Stimulated activated CD8-positive, alpha-beta memory T cell treated with anti-CD3 and anti-CD28 coated beads, Interleukin-7, amount 100 ng/mL, for 4 hours (primary cell): ENCODE measurements around the gene ATXN1.
"Not testable (repeated sequence)": the region's sequence is repeated elsewhere in the genome, so short reads cannot be mapped to it uniquely, and the experiment has no call there.

Experiments used
- DNase-seq, 2 donors: peaks; one replicate each; pipeline ENCODE4 v3.0.0-alpha.2; 2020; ENCODE audit warnings: low read depth in 2 of 2

Gene ATXN1

GRCh38 chr6:16278048-16278724 is 483.1 kb downstream of the ATXN1 start:
- DNase-seq = no peak

- DNase-seq = no peak
These were observed 483.9 kb downstream of the ATXN1 start for GRCh38 chr6:16277101-16277981.

GRCh38 chr6:16274885-16275589 is 486.2 kb downstream of the ATXN1 start:
- DNase-seq = no peak

GRCh38 chr6:16274483-16274882 is 486.8 kb downstream of the ATXN1 start:
- DNase-seq = no peak

GRCh38 chr6:16273256-16273655 is 488.0 kb downstream of the ATXN1 start:
- DNase-seq = no peak

GRCh38 chr6:16272201-16272600 is 489.1 kb downstream of the ATXN1 start:
- DNase-seq = no peak

DNA sequence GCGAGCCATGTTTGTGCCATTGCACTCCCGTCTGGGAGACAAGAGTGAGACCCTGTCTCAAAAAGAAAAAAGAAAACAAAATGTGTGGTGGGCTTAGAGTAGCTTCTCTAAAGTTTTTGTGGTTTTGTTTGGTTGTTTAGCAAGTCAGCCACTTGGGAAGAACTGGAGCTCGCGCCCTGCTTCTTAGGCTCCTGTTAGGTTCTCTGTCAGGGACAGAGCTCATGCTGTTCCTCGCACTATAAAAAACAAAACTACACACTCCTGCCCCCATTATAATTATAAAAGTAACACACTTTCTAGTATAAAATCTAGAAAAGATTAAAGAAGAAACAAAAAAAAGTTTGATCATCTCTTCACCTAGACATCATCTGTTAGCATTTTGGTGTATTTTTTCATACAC is 489.8 kb downstream of the ATXN1 start:
- no peak for DNase-seq

- DNase-seq = no peak
These were observed 491.0 kb downstream of the ATXN1 start for GRCh38 chr6:16270178-16270794.

GRCh38 chr6:16269442-16270070 is 491.7 kb downstream of the ATXN1 start:
- not testable (repeated sequence) for DNase-seq

GRCh38 chr6:16267428-16268263 is 493.6 kb downstream of the ATXN1 start:
- no peak for DNase-seq

DNA sequence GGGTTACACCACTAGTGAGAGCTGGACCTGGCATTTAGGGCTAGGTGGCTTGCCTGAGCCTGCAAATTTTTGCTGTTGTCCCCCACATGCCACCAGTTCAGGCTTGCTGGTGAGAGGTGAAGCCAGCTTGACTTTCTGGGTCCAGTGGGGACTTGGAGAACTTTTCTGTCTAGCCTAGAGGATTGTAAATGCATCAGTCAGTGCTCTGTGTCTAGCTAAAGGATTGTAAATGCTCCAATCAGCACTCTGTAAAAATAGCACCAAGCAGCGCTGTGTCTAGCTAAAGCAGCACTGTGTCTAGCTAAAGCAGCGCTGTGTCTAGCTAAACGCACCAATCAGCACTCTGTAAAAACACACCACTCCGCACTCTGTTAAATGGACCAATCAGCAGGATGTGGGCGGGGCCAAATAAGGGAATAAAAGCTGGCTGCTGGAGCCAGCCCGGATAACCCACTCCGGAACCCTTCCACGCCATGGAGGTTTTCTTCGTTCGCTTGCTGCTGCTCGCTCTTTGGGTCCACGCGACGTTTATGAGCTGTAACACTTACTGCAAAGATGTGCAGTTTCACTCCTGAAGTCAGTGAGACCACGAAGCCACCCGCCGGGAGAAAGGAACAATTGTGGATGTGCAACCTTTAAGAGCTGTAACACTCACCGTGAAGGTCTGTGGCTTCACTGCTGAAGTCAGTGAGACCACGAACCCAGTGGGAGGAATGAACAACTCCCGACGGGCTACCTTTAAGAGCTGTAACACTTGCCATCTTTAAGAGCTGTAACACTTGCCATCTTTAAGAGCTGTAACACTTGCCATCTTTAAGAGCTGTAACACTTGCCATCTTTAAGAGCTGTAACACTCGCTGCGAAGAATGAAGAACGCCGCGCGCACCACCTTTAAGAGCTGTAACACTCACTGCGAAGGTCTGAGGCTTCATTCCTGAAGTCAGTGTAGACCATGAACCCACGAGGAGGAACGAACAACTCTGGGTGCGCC is 495.6 kb downstream of the ATXN1 start:
- no peak for DNase-seq

- DNase-seq = no peak
These were observed 496.5 kb downstream of the ATXN1 start for GRCh38 chr6:16264785-16265184.

DNA sequence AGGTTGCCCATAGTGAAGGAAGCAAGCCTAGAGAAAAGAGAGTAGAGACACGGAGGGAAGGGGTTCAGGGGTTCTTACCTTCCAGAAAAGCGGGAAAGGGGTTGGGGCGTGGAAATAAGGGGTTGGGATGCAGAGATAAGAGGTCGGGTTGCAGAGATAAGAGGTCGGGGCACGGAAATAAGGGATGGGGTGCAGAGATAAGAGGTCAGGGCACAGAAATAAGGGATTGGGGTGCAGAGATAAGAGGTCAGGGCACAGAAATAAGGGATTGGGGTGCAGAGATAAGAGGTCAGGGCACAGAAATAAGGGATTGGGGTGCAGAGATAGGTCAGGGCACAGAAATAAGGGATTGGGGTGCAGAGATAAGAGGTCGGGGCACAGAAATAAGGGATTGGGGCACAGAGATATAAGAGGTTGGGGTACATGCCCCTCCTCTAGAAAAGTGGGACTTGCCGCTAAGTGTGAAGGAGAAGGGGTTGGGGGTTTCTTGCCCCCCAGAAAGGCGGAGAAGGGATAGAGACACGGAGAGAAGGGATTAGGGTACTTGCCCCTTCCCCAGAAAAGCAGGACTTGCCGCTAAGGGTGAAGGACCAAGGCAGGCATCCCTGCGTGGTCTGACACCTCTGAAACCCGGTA is 497.7 kb downstream of the ATXN1 start:
- DNase-seq = not testable (repeated sequence)

DNA sequence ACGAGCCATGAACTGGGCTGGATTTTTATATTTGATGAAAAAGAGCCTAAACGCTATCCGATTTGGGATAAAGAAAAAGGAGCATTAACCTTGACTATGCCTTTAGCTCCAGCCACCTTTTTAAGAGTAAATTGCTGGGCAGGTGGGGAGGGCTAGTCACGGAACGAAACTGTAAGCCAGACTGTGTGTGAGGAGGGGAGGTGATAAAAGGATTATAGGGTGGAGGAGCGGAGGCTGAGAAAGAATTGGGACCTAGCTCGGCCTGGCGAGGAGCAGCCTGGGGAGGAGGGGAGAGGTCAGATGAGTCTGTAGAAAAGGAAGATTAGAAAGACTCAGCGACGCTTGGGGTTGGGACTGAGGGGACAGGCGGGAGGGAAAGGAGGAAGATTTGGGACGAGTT is 498.5 kb downstream of the ATXN1 start:
- not testable (repeated sequence) for DNase-seq

DNA sequence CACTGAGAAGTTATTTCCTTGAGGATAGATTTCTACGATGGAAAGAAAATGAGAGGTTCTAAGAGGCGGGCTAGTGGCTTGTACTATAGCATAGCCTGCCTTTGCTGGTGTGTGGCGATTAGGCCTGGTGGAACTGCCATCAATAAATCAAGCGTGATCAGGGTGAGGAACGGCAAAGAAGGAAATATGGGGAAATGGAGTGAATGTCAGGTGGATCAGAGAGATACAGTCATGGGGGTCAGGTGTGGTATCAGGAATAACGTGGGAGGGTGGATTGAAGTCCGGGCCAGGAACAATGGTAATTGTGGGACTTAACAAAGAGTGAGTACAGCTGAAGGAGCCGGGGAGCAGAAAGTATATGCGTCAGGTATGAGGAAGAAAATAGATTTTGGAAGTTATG is 500.7 kb downstream of the ATXN1 start:
- not testable (repeated sequence) for DNase-seq

DNA sequence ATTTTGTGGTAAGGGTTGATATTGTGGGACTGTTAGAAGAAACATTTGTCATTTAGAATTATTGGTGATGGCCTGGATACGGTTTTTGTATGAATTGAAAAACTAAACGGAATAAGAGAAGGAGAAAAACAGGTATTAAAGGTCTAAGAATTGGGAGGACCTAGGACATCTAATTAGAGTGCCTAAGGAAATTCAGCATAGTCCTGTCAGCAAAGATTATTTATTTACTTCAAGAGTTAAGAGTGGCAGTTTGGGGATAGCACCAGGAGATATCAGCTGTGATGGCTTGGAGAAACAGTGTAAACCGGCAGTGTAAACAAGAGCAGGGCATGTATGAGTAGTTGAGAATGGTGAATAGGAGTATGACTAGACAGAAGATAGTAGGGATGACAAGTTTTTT is 501.7 kb downstream of the ATXN1 start:
- DNase-seq = not testable (repeated sequence)

- DNase-seq = no peak
These were observed 502.6 kb downstream of the ATXN1 start for GRCh38 chr6:16258709-16259075.

- DNase-seq = no peak
These were observed 503.1 kb downstream of the ATXN1 start for GRCh38 chr6:16257999-16258708.
